Measurements from ENCODE around the gene MRPL12.

Gene MRPL12

DNA sequence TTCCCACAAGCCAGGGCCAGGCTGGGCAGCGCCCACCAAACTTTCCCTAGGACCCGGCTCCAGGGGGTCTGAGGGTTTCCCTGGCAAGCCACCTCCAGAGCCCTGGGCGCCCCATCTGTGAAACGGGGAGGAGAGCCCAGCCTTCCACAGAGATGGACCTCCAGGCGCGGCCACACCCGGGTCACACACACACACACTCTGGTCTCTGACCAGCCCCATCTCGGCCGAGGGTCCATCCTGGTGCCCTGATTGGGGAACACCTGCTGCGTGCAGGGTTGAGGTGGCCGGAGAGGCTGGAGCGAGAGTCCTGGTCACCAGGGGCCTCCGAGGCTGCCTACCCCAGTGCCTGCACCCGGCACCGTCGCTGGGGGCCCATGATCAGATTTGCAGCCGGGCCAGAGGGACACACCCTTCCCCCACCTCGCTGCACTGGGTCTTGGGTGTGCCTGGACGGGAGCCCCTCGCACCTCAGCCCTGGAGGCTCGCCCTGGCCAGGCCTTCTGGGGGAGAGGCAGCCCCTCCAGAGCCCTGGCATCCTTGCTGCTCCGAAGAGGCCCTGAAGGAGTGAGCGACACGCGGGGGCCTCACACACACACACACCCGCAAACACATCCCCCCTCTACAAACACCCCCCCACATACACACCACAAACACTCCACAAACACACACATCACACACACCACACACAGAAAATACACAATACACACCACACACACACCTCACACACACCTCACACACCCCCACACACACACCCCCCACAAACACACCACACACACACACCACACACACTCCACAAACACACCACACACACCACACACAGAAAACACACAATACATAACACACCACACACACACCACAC is 38.7 kb downstream of the MRPL12 start:
- no peak for DNase-seq

Data from 8988T (cell line).